ENCODE data around the gene MRPL47.
A peak's percentile ranks its signal among the peaks of the same experiment; 100 is the strongest.

MRPL47 gene

GRCh38 chr3:179613807-179614206 is 9.4 kb upstream of the MRPL47 start:
- no peak for TF ChIP-seq POLR2A (IDR thresholded peaks at IDR 0.05; ENCODE audit: low read length)
- no peak for TF ChIP-seq GATA1 (IDR thresholded peaks at IDR 0.05; ENCODE audit: low read depth, low read length)
- DNase-seq: no peak

- no peak for DNase-seq
- TF ChIP-seq POLR2A (IDR thresholded peaks at IDR 0.05; ENCODE audit: low read length) (no peak), GATA1 (IDR thresholded peaks at IDR 0.05; ENCODE audit: low read depth, low read length) (no peak)
Observed at GRCh38 chr3:179610066-179610465, 5.6 kb upstream of the MRPL47 start.

- TF ChIP-seq POLR2A (IDR thresholded peaks at IDR 0.05; ENCODE audit: low read length) (no peak), GATA1 (IDR thresholded peaks at IDR 0.05; ENCODE audit: low read depth, low read length) (no peak)
- no peak for DNase-seq
Observed at GRCh38 chr3:179608931-179609720, 4.7 kb upstream of the MRPL47 start.

- no peak for DNase-seq
- TF ChIP-seq POLR2A (IDR thresholded peaks at IDR 0.05; ENCODE audit: low read length) (no peak), GATA1 (IDR thresholded peaks at IDR 0.05; ENCODE audit: low read depth, low read length) (no peak)
Observed at GRCh38 chr3:179606534-179607085, 2.2 kb upstream of the MRPL47 start.

- no peak for TF ChIP-seq GATA1 (IDR thresholded peaks at IDR 0.05; ENCODE audit: low read depth, low read length)
- no peak for TF ChIP-seq POLR2A (IDR thresholded peaks at IDR 0.05; ENCODE audit: low read length)
- no peak for DNase-seq
Observed at GRCh38 chr3:179603831-179604230, 607 bp downstream of the MRPL47 start.

GRCh38 chr3:179603321-179603720 is 1.1 kb downstream of the MRPL47 start:
- peak in 1 of 2 experiments; percentile 13 for DNase-seq
- no peak for TF ChIP-seq POLR2A (IDR thresholded peaks at IDR 0.05; ENCODE audit: low read length)
- no peak for TF ChIP-seq GATA1 (IDR thresholded peaks at IDR 0.05; ENCODE audit: low read depth, low read length)

- TF ChIP-seq GATA1 (IDR thresholded peaks at IDR 0.05; ENCODE audit: low read depth, low read length) (no peak), POLR2A (IDR thresholded peaks at IDR 0.05; ENCODE audit: low read length) (no peak)
- DNase-seq: no peak
Observed at GRCh38 chr3:179599531-179599930, 4.9 kb downstream of the MRPL47 start.

- TF ChIP-seq GATA1 (IDR thresholded peaks at IDR 0.05; ENCODE audit: low read depth, low read length) (no peak), POLR2A (IDR thresholded peaks at IDR 0.05; ENCODE audit: low read length) (no peak)
- no peak for DNase-seq
Observed at GRCh38 chr3:179591313-179591712, 13.1 kb downstream of the MRPL47 start.

- TF ChIP-seq POLR2A (IDR thresholded peaks at IDR 0.05; ENCODE audit: low read length): no peak
- no peak for TF ChIP-seq GATA1 (IDR thresholded peaks at IDR 0.05; ENCODE audit: low read depth, low read length)
- no peak for DNase-seq
Observed at GRCh38 chr3:179590669-179591068, 13.8 kb downstream of the MRPL47 start.

- DNase-seq: no peak
- TF ChIP-seq GATA1 (IDR thresholded peaks at IDR 0.05; ENCODE audit: low read depth, low read length) (no peak), POLR2A (IDR thresholded peaks at IDR 0.05; ENCODE audit: low read length) (no peak)
Observed at GRCh38 chr3:179589143-179589542, 15.3 kb downstream of the MRPL47 start.

- no peak for TF ChIP-seq POLR2A (IDR thresholded peaks at IDR 0.05; ENCODE audit: low read length)
- TF ChIP-seq GATA1 (IDR thresholded peaks at IDR 0.05; ENCODE audit: low read depth, low read length): no peak
- peak in 1 of 2 experiments; percentile 26 for DNase-seq
Observed at GRCh38 chr3:179580992-179581391, 23.4 kb downstream of the MRPL47 start.

GRCh38 chr3:179565496-179565895 is 38.9 kb downstream of the MRPL47 start:
- DNase-seq: no peak
- TF ChIP-seq POLR2A (IDR thresholded peaks at IDR 0.05; ENCODE audit: low read length) (no peak), GATA1 (IDR thresholded peaks at IDR 0.05; ENCODE audit: low read depth, low read length) (no peak)

GRCh38 chr3:179563271-179563783 is 41.1 kb downstream of the MRPL47 start:
- TF ChIP-seq POLR2A (IDR thresholded peaks at IDR 0.05; ENCODE audit: low read length): no peak
- no peak for TF ChIP-seq GATA1 (IDR thresholded peaks at IDR 0.05; ENCODE audit: low read depth, low read length)

GRCh38 chr3:179562591-179563270 is 41.7 kb downstream of the MRPL47 start, which contains the start of gene ACTL6A:
ACTL6A (plus strand) TSS chr3:179562926; CDS start chr3:179563093, 167 bp downstream.
- TF ChIP-seq POLR2A (IDR thresholded peaks at IDR 0.05; ENCODE audit: low read length) (peak; percentile 90), GATA1 (IDR thresholded peaks at IDR 0.05; ENCODE audit: low read depth, low read length) (no peak)
- DNase-seq: peak; percentile 99

More at GRCh38 chr3:179563271-179563783, 41.1 kb downstream of the MRPL47 start:
- DNase-seq: peak; percentile 86 to 89
